B cell (primary cell): ENCODE results near the gene SPRYD3. TPM values are rescaled to one million over a fixed set of nuclear protein-coding genes. Genes with fewer than 3 reads are reported as not detected.

Experiments used
- ATAC-seq: fragments of 200-7000 bp; cut with Tn5 transposase; one replicate; pipeline ENCODE4 v1.10.0; 2021; ENCODE audit warnings: low read depth, mild to moderate bottlenecking, moderate number of reproducible peaks, moderate library complexity
- CTCF ChIA-PET: fragments of 350-600 bp; sonication (Branson Sonifier 250); formaldehyde crosslinking; loops from one replicate; lab custom pipeline; 2021; ENCODE audit warnings: antibody characterized with exemption, inconsistent platforms; lab: Charles Lee
- POLR2A ChIA-PET: fragments of 350-600 bp; sonication (Branson Sonifier 250); formaldehyde crosslinking; loops from one replicate; lab custom pipeline; 2021; ENCODE audit warnings: antibody characterized with exemption; lab: Charles Lee
- DNase-seq: peaks from one replicate; pipeline ENCODE4 v3.0.0; 2013
- H2AFZ ChIP-seq: 2 replicates; pipeline ENCODE4 v1.6.1; 2012; ENCODE audit warnings: mild to moderate bottlenecking, low read depth, low read length; ENCODE audit not compliant: insufficient read depth, poor library complexity, severe bottlenecking
- H3K27ac ChIP-seq, 2 donors: 1 replicate in 1 of 2; 2 replicates in 1 of 2; pipeline ENCODE4 v1.5.1; 2012 to 2013; ENCODE audit warnings: low read length in 2 of 2, mild to moderate bottlenecking in 2 of 2, moderate library complexity in 1 of 2
- H3K27me3 ChIP-seq, 4 experiments: fragments of 200-600 bp in 1 of 4; sonication (generic) in 1 of 4; replicated peaks in 1 of 4; 1 replicate in 2 of 4; 2 replicates in 2 of 4; pipeline versions ENCODE4 v1.6.1 to v1.7.0; 2013 to 2016; ENCODE audit warnings: low read length in 3 of 4, mild to moderate bottlenecking in 2 of 4, mixed read lengths in 1 of 4, moderate library complexity in 1 of 4; ENCODE audit not compliant: insufficient read depth in 4 of 4, control insufficient read depth in 3 of 4; ENCODE audit errors: control extremely low read depth in 1 of 4
- H3K36me3 ChIP-seq, 2 experiments: replicated peaks in 1 of 2; 1 replicate in 1 of 2; 2 replicates in 1 of 2; pipeline versions ENCODE4 v1.6.1 to v1.7.1; 2013; ENCODE audit warnings: low read length in 1 of 2; ENCODE audit not compliant: insufficient read depth in 2 of 2, control insufficient read depth in 1 of 2; ENCODE audit errors: control extremely low read depth in 1 of 2, extremely low read depth in 1 of 2
- H3K4me1 ChIP-seq, 2 donors: fragments of 200-600 bp in 1 of 2; sonication (generic) in 1 of 2; 1 replicate in 1 of 2; 2 replicates in 1 of 2; pipeline versions ENCODE4 v1.5.1 to v1.6.1; 2013 to 2017; ENCODE audit warnings: low read length in 2 of 2; ENCODE audit not compliant: control insufficient read depth in 2 of 2, insufficient read depth in 2 of 2
- H3K4me2 ChIP-seq: replicated peaks from 2 replicates; pipeline ENCODE3; 2012; ENCODE audit warnings: mild to moderate bottlenecking, low read depth, low read length; ENCODE audit not compliant: poor library complexity, severe bottlenecking
- H3K4me3 ChIP-seq, 5 experiments: fragments of 200-600 bp in 1 of 5; sonication (generic) in 1 of 5; 1 replicate in 3 of 5; 2 replicates in 2 of 5; pipeline versions ENCODE4 v1.5.1 to v1.7.0; 2011 to 2016; ENCODE audit warnings: low read length in 4 of 5, mild to moderate bottlenecking in 4 of 5, low read depth in 2 of 5, control low read depth in 1 of 5, moderate library complexity in 1 of 5; ENCODE audit not compliant: insufficient read depth in 1 of 5; ENCODE audit errors: control extremely low read depth in 1 of 5, extremely low read depth in 1 of 5
- H3K79me2 ChIP-seq: fragments of 200-600 bp; sonication (generic); one replicate; pipeline ENCODE4 v1.6.0; 2016; ENCODE audit warnings: low read length; ENCODE audit not compliant: control insufficient read depth, insufficient read depth
- H3K9ac ChIP-seq: fragments of 200-600 bp; sonication (generic); 2 replicates; pipeline ENCODE4 v1.6.1; 2017; ENCODE audit warnings: mild to moderate bottlenecking, low read length, moderate library complexity
- H3K9me3 ChIP-seq, 3 donors: one replicate each; pipeline versions ENCODE4 v1.6.1 to v1.7.1; 2013; ENCODE audit warnings: low read length in 2 of 3; ENCODE audit not compliant: control insufficient read depth in 2 of 3, insufficient read depth in 1 of 3; ENCODE audit errors: control extremely low read depth in 1 of 3
- H4K20me1 ChIP-seq: 2 replicates; pipeline ENCODE4 v1.6.0; 2012; ENCODE audit warnings: mild to moderate bottlenecking, low read length; ENCODE audit not compliant: insufficient read depth, control insufficient read depth, poor library complexity, severe bottlenecking
- H3K27ac Mint-ChIP-seq: one replicate; pipeline ENCODE4 v1.8.0; 2021; ENCODE audit warnings: mixed read lengths
- H3K27me3 Mint-ChIP-seq: one replicate; pipeline ENCODE4 v1.8.0; 2021; ENCODE audit warnings: mixed read lengths
- H3K4me1 Mint-ChIP-seq: one replicate; pipeline ENCODE4 v1.8.0; 2021; ENCODE audit warnings: mixed read lengths
- H3K4me3 Mint-ChIP-seq: one replicate; pipeline ENCODE4 v1.8.0; 2021; ENCODE audit warnings: mixed read lengths
- H3K9me3 Mint-ChIP-seq: one replicate; pipeline ENCODE4 v1.8.0; 2022; ENCODE audit warnings: mixed read lengths; ENCODE audit not compliant: insufficient read depth
- CTCF ChIP-seq: fragments of 200-600 bp; IDR thresholded peaks from one replicate; pipeline ENCODE4 v1.8.0; 2022; ENCODE audit warnings: antibody characterized with exemption, mild to moderate bottlenecking
- EZH2 ChIP-seq: IDR thresholded peaks from 2 replicates; pipeline ENCODE4 v1.6.1; 2012; ENCODE audit warnings: borderline replicate concordance, low read depth, mild to moderate bottlenecking, moderate library complexity, low read length; ENCODE audit not compliant: insufficient read depth, poor library complexity, severe bottlenecking
- WGBS: methylation state at CpG from one replicate; pipeline ENCODE4 v1.1.5; 2013; ENCODE audit warnings: missing lambda C conversion rate; ENCODE audit not compliant: insufficient coverage; 5-methylcytosine and 5-hydroxymethylcytosine counted together
- intact Hi-C: fragments of 100-400 bp; cut with micrococcal nuclease; formaldehyde crosslinking; loops from one replicate; pipeline ENCODE4 v1.10.0; 2022
- polyA plus RNA-seq: library from polyadenylated mRNA; depleted of rRNA; stranded (reverse); fragments of >200 nt; gene quantifications from 2 replicates; pipeline ENCODE4 v1.2.3, GENCODE V29; 2012
- total RNA-seq, 2 donors: library from RNA; stranded (reverse); fragments of 120-200 nt in 1 of 2; gene quantifications; 1 replicate in 1 of 2; 2 replicates in 1 of 2; pipeline versions ENCODE4 v1.2.3 to v1.2.4, GENCODE V29; 2013 to 2022

Gene SPRYD3
- total and polyA plus RNA-seq, 2 donors (not counting 1 experiment from before 2014, with no cell fraction given): 15.9 to 43.3 TPM

GRCh38 chr12:53062977-53063707 lies 16.0 kb downstream of the SPRYD3 start:
- DNase-seq (no peak), ATAC-seq (no peak)
- 96% methylated on average over 14 of the region's 14 CpGs for WGBS
- H3K4me1 Mint-ChIP-seq: peaks cover 4% of the 10 kb centered on the region
- H3K9me3 Mint-ChIP-seq: no peaks in the 10 kb centered on the region
- Histone ChIP-seq H3K36me3 (peaks cover 0 to 34% of the 10 kb centered on the region in 2 experiments), H4K20me1 (peaks cover 20% of the 10 kb centered on the region), H3K27ac (no peak overlapping the region), H2AFZ (no peak overlapping the region), H3K27me3 (peaks cover 0 to 9% (median 0%) of the 10 kb centered on the region in 4 experiments), H3K4me1 (no peaks in the 10 kb centered on the region), H3K79me2 (no peaks in the 10 kb centered on the region), H3K4me3 (no peak overlapping the region), H3K9me3 (peaks cover 0 to 3% (median 0%) of the 10 kb centered on the region in 3 donors), H3K9ac (no peak overlapping the region), H3K4me2 (no peak overlapping the region)
- TF ChIP-seq CTCF: no peak
- TF ChIP-seq EZH2: no peak
- ChIA-PET CTCF (interaction anchor here (0.5 to 14.1 kb wide), 6 partner anchors 8 to 260 kb away, joined by 3 to 344 read pairs (median 32); partner anchors contain the start of genes IGFBP6, SOAT2 and SPRYD3), POLR2A (interaction anchor here (0.7 kb wide), 1 partner anchor 18 kb away, joined by 4 read pairs; no protein-coding TSS in a partner anchor)
- no peak overlapping the region for H3K4me3 Mint-ChIP-seq
- intact Hi-C loops: no loop called here
- H3K27me3 Mint-ChIP-seq: no peaks in the 10 kb centered on the region
- no peak overlapping the region for H3K27ac Mint-ChIP-seq
